NCI-H82 treated with DMSO at 0.1 percent for 48 hours (cell line): ENCODE measurements around the gene FOXJ3.

Source experiments
- DNase-seq: peaks from one replicate; lab custom pipeline; 2025; ENCODE audit not compliant: unreplicated experiment; lab: John Stamatoyannopoulos, UW

FOXJ3 gene

GRCh38 chr1:42334240-42335049 lies 590 bp downstream of the FOXJ3 start:
- DNase-seq, result peak; percentile 72

GRCh38 chr1:42333662-42334239 lies 1.3 kb downstream of the FOXJ3 start:
- no peak for DNase-seq

- no peak for DNase-seq
Observed at GRCh38 chr1:42332877-42333276, 2.2 kb downstream of the FOXJ3 start.

GRCh38 chr1:42330215-42330614 lies 4.8 kb downstream of the FOXJ3 start:
- no peak for DNase-seq

GRCh38 chr1:42328916-42329496 lies 6.0 kb downstream of the FOXJ3 start:
- DNase-seq, result peak; percentile 85

- no peak for DNase-seq
Observed at GRCh38 chr1:42328047-42328625, 6.9 kb downstream of the FOXJ3 start.

GRCh38 chr1:42325014-42325402 lies 10.0 kb downstream of the FOXJ3 start:
- DNase-seq, result no peak

- DNase-seq, result no peak
Observed at GRCh38 chr1:42324398-42325013, 10.5 kb downstream of the FOXJ3 start.

- DNase-seq, result no peak
Observed at GRCh38 chr1:42323551-42323950, 11.5 kb downstream of the FOXJ3 start.

- DNase-seq, result no peak
Observed at GRCh38 chr1:42322577-42322976, 12.5 kb downstream of the FOXJ3 start.

- no peak for DNase-seq
Observed at GRCh38 chr1:42321731-42322130, 13.3 kb downstream of the FOXJ3 start.

GRCh38 chr1:42320708-42321107 lies 14.3 kb downstream of the FOXJ3 start:
- DNase-seq, result no peak

- DNase-seq, result no peak
Observed at GRCh38 chr1:42319871-42320484, 15.1 kb downstream of the FOXJ3 start.

GRCh38 chr1:42319128-42319851 lies 15.7 kb downstream of the FOXJ3 start:
- DNase-seq, result no peak

GRCh38 chr1:42318601-42319000 lies 16.4 kb downstream of the FOXJ3 start:
- DNase-seq, result no peak

GRCh38 chr1:42317308-42317707 lies 17.7 kb downstream of the FOXJ3 start:
- no peak for DNase-seq

GRCh38 chr1:42316292-42316691 lies 18.7 kb downstream of the FOXJ3 start:
- DNase-seq, result no peak

GRCh38 chr1:42315500-42315899 lies 19.5 kb downstream of the FOXJ3 start:
- no peak for DNase-seq

- DNase-seq, result no peak
Observed at GRCh38 chr1:42313970-42314369, 21.1 kb downstream of the FOXJ3 start.

- peak; percentile 40 for DNase-seq
Observed at GRCh38 chr1:42312576-42313212, 22.3 kb downstream of the FOXJ3 start.
